AG04450 (cell line): ENCODE data around the gene NDST3. TPM values are rescaled to one million over a fixed set of nuclear protein-coding genes. Genes with fewer than 3 reads are reported as not detected.
A peak's percentile ranks its signal among the peaks of the same experiment; 100 is the strongest.

Source experiments
- CTCF ChIA-PET: fragments of 300-600, 350-600 bp; formaldehyde crosslinking; extraction: SDS; loops from one replicate; lab custom pipeline; 2022; ENCODE audit warnings: antibody characterized with exemption, inconsistent platforms; lab: Charles Lee
- POLR2A ChIA-PET: fragments of 350-600 bp; formaldehyde crosslinking; extraction: SDS; loops from one replicate; lab custom pipeline; 2021; ENCODE audit warnings: antibody characterized with exemption, inconsistent platforms; lab: Yijun Ruan, JAX
- DNase-seq: peaks from one replicate; pipeline ENCODE4 v3.0.0-alpha.2; 2011; ENCODE audit warnings: low read depth, low spot score
- H3K27ac ChIP-seq: one replicate; pipeline ENCODE4 v1.5.1; 2012; ENCODE audit warnings: low read depth, low read length, control low read depth
- H3K27me3 ChIP-seq: one replicate; pipeline ENCODE4 v1.6.0; 2012; ENCODE audit warnings: low read length; ENCODE audit not compliant: control insufficient read depth, insufficient read depth
- H3K4me3 ChIP-seq: 2 replicates; pipeline ENCODE4 v1.5.1; 2011; ENCODE audit warnings: mild to moderate bottlenecking, low read depth, low read length, control low read depth
- H3K9me3 ChIP-seq: 2 replicates; pipeline ENCODE4 v1.5.1; 2012; ENCODE audit warnings: low read length; ENCODE audit not compliant: control insufficient read depth, insufficient read depth
- polyA plus RNA-seq: library from polyadenylated mRNA; depleted of rRNA; stranded (reverse); fragments of >200 nt; gene quantifications from 2 replicates; pipeline ENCODE4 v1.2.3, GENCODE V29; 2011
- TF ChIP-seq, protein P1 (sequence below): IDR thresholded peaks from 2 replicates; pipeline ENCODE4 v1.5.1; 2011; ENCODE audit warnings: low read depth, low read length, control low read depth, inconsistent platforms

Gene NDST3
- polyA plus RNA-seq, 1 experiment = 0.02 TPM

GRCh38 chr4:118029224-118029623, 5.1 kb upstream of the NDST3 start:
- ChIA-PET POLR2A (no interaction called here), CTCF (no interaction called here)
- TF ChIP-seq, protein P1, sequence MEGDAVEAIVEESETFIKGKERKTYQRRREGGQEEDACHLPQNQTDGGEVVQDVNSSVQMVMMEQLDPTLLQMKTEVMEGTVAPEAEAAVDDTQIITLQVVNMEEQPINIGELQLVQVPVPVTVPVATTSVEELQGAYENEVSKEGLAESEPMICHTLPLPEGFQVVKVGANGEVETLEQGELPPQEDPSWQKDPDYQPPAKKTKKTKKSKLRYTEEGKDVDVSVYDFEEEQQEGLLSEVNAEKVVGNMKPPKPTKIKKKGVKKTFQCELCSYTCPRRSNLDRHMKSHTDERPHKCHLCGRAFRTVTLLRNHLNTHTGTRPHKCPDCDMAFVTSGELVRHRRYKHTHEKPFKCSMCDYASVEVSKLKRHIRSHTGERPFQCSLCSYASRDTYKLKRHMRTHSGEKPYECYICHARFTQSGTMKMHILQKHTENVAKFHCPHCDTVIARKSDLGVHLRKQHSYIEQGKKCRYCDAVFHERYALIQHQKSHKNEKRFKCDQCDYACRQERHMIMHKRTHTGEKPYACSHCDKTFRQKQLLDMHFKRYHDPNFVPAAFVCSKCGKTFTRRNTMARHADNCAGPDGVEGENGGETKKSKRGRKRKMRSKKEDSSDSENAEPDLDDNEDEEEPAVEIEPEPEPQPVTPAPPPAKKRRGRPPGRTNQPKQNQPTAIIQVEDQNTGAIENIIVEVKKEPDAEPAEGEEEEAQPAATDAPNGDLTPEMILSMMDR = no peak
- H3K27me3 ChIP-seq = peaks cover 3% of the 10 kb centered on the region
- no peak for DNase-seq
- no peaks in the 10 kb centered on the region; the same call in 1 of the 2 replicates for H3K9me3 ChIP-seq
- H3K27ac ChIP-seq = no peak overlapping the region
- H3K4me3 ChIP-seq = no peak overlapping the region

GRCh38 chr4:118032691-118033090, 1.6 kb upstream of the NDST3 start:
- TF ChIP-seq, protein P1 = no peak
- ChIA-PET CTCF (interaction anchor here (0.6 to 2.9 kb wide), 2 partner anchors 190 to 238 kb away, joined by 3 to 7 read pairs; no protein-coding TSS in a partner anchor), POLR2A (no interaction called here)
- no peaks in the 10 kb centered on the region; the same call in 1 of the 2 replicates for H3K9me3 ChIP-seq
- no peak overlapping the region for H3K27ac ChIP-seq
- peaks cover 5% of the 10 kb centered on the region for H3K27me3 ChIP-seq
- DNase-seq = no peak
- no peak overlapping the region for H3K4me3 ChIP-seq

DNA sequence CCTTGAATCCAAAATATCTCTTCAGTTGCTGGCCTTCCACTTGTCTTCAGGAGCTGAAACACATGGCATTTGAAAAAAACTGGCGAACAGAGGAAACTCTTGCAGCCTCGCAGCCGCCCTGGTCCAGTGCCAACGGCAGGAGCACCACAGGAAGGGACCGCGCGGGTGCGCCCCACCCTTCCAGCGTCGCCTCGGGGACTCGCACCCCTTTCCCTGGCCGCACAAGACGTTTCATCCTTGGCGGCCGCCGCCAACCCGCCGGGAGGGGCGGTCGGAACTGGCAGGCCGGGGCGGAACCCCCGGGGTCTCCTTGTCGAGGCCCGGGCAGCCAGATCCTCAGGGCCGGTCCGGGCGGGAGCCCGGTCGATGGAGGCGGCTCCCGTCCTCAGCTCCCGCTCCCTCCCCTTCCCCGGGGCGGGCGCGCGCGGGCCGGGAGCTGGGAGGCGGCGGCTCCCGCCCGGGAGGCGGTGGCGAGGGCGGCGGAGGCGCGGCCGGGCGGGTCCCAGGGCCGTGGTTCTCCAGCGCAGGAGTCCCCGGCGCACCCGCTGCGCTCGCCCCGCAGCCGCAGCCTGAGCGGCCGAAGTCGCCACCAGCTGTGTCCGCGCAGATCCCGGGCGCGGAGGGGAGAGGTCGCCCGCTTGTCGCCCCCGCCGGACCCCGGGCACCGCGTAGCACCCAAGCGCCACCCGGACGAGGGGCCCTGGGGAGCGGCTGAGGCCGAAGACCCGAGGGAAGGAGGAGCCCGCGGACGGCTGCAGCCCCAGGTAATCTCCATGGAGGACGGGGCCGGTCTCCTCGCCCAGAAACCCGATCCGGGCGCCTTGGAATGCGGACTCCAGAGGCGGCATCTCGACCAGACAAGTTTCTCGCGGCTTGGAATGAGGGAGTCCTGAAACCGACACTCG, 886 bp upstream of the NDST3 start:
- peaks cover 5% of the 10 kb centered on the region for H3K27me3 ChIP-seq
- no peak for DNase-seq
- no peaks in the 10 kb centered on the region; the same call in 1 of the 2 replicates for H3K9me3 ChIP-seq
- TF ChIP-seq, protein P1 = no peak
- no peak overlapping the region for H3K27ac ChIP-seq
- ChIA-PET POLR2A (interaction anchor here (1.1 kb wide), 1 partner anchor 193 kb away, joined by 3 read pairs; no protein-coding TSS in a partner anchor), CTCF (interaction anchor here (2.4 to 2.9 kb wide), 2 partner anchors 190 to 238 kb away, joined by 7 to 16 read pairs; no protein-coding TSS in a partner anchor)
- H3K4me3 ChIP-seq = peak overlapping the region; percentile 60

DNA sequence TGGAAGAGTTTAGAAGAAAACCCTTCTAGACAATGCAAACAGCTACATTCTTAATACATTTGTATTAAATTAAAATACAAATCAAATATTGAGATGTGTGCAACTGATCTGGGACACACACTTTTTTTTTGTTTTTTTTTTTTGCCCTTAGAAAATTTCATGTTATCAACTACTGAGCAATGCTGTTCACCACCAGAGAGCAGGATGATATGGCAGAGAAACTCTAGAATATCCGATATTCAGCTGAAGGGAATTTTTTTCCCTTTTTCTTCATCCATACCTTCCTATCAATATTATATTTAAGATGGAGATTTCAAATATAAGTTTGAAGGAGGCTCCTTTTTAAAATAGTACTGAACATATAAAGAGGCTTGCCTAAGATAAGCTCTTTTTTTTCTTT, 1.0 kb downstream of the NDST3 start:
- Histone ChIP-seq H3K9me3 (no peaks in the 10 kb centered on the region; the same call in 1 of the 2 replicates), H3K27ac (no peak overlapping the region), H3K27me3 (peaks cover 5% of the 10 kb centered on the region), H3K4me3 (no peak overlapping the region)
- ChIA-PET POLR2A (no interaction called here), CTCF (interaction anchor here (2.4 kb wide), 1 partner anchor 189 kb away, joined by 16 read pairs; no protein-coding TSS in a partner anchor)
- no peak for DNase-seq
- TF ChIP-seq, protein P1 = no peak

GRCh38 chr4:118036336-118036735, 2.0 kb downstream of the NDST3 start:
- TF ChIP-seq, protein P1 = no peak
- DNase-seq = no peak
- Histone ChIP-seq H3K27me3 (peaks cover 5% of the 10 kb centered on the region), H3K4me3 (no peak overlapping the region), H3K27ac (no peak overlapping the region), H3K9me3 (no peaks in the 10 kb centered on the region; the same call in 1 of the 2 replicates)
- POLR2A ChIA-PET = no interaction called here
- CTCF ChIA-PET = no interaction called here
